WTC11 (cell line): ENCODE data around the gene UROC1. TPM values are rescaled to one million over a fixed set of nuclear protein-coding genes. Genes with fewer than 3 reads are reported as not detected.

Experiments
- ATAC-seq: fragments of 200-7000 bp; cut with Tn5 transposase; 2 replicates; pipeline ENCODE4 v1.10.0; 2021; ENCODE audit warnings: mild to moderate bottlenecking, moderate library complexity
- CTCF ChIA-PET: fragments of 300-600 bp; sonication (Branson Sonifier 250); formaldehyde crosslinking; loops from one replicate; lab custom pipeline; 2021; ENCODE audit warnings: antibody characterized with exemption; lab: Charles Lee
- POLR2A ChIA-PET: fragments of 350-600 bp; sonication (Branson Sonifier 250); formaldehyde crosslinking; loops from one replicate; lab custom pipeline; 2021; ENCODE audit warnings: antibody characterized with exemption; lab: Charles Lee
- DNase-seq: peaks from one replicate; pipeline ENCODE4 v3.0.0; 2021; ENCODE audit warnings: low spot score
- H3K27ac Mint-ChIP-seq: 2 replicates; pipeline ENCODE4 v1.8.0; 2021; ENCODE audit warnings: mixed read lengths
- H3K27me3 Mint-ChIP-seq: 2 replicates; pipeline ENCODE4 v1.8.0; 2021; ENCODE audit warnings: low read depth, mild to moderate bottlenecking, moderate library complexity, mixed read lengths
- H3K36me3 Mint-ChIP-seq: 2 replicates; pipeline ENCODE4 v1.8.0; 2021; ENCODE audit warnings: mixed read lengths
- H3K4me1 Mint-ChIP-seq: 2 replicates; pipeline ENCODE4 v1.8.0; 2022; ENCODE audit warnings: mixed read lengths
- H3K4me3 Mint-ChIP-seq: 2 replicates; pipeline ENCODE4 v1.8.0; 2021; ENCODE audit warnings: mild to moderate bottlenecking, moderate library complexity, mixed read lengths
- H3K9me3 Mint-ChIP-seq: 2 replicates; pipeline ENCODE4 v1.8.0; 2021; ENCODE audit warnings: mixed read lengths
- CDX4 ChIP-seq: fragments of 250-450 bp; sonication (Bioruptor Pico); IDR thresholded peaks from 2 replicates; pipeline ENCODE4 v1.9.0; 2021; ENCODE audit warnings: moderate library complexity, mild to moderate bottlenecking, inconsistent platforms, borderline replicate concordance
- CREB1 ChIP-seq: sonication (generic); formaldehyde crosslinking; IDR thresholded peaks from 2 replicates; pipeline ENCODE4 v1.8.0; 2023; ENCODE audit warnings: mild to moderate bottlenecking, missing genetic modification reagents
- ESRRA ChIP-seq: sonication (generic); formaldehyde crosslinking; IDR thresholded peaks from 2 replicates; pipeline ENCODE4 v1.8.1; 2022; ENCODE audit warnings: mild to moderate bottlenecking, missing genetic modification reagents, borderline replicate concordance
- FOXJ3 ChIP-seq: sonication (generic); formaldehyde crosslinking; IDR thresholded peaks from 2 replicates; pipeline ENCODE4 v1.9.0; 2021; ENCODE audit warnings: missing genetic modification reagents, mild to moderate bottlenecking, borderline replicate concordance
- HMGXB4 ChIP-seq: sonication (generic); formaldehyde crosslinking; IDR thresholded peaks from 2 replicates; pipeline ENCODE4 v1.8.1; 2023; ENCODE audit warnings: mild to moderate bottlenecking, moderate library complexity, missing genetic modification reagents
- NR3C1 ChIP-seq: sonication (generic); formaldehyde crosslinking; conservative IDR thresholded peaks from 2 replicates; pipeline ENCODE4 v1.8.1; 2023; ENCODE audit warnings: low read depth, mild to moderate bottlenecking, missing genetic modification reagents
- PRRX2 ChIP-seq: fragments of 250-450 bp; sonication (Bioruptor Pico); IDR thresholded peaks from 2 replicates; pipeline ENCODE4 v1.8.0; 2021; ENCODE audit warnings: mild to moderate bottlenecking
- STAT6 ChIP-seq: sonication (generic); formaldehyde crosslinking; conservative IDR thresholded peaks from 2 replicates; pipeline ENCODE4 v1.8.1; 2023; ENCODE audit warnings: mild to moderate bottlenecking, low read depth, missing genetic modification reagents, moderate library complexity
- ZBTB21 ChIP-seq: sonication (generic); formaldehyde crosslinking; IDR thresholded peaks from 2 replicates; pipeline ENCODE4 v1.8.1; 2023; ENCODE audit warnings: mild to moderate bottlenecking, missing genetic modification reagents, borderline replicate concordance
- ZNF232 ChIP-seq: sonication (generic); formaldehyde crosslinking; IDR thresholded peaks from 2 replicates; pipeline ENCODE4 v1.8.0; 2022; ENCODE audit warnings: mild to moderate bottlenecking, missing genetic modification reagents
- ZNF425 ChIP-seq: fragments of 250-450 bp; sonication (Bioruptor Pico); conservative IDR thresholded peaks from 2 replicates; pipeline ENCODE4 v1.9.0; 2021; ENCODE audit warnings: mild to moderate bottlenecking
- total RNA-seq: library from RNA; stranded (reverse); gene quantifications from 3 replicates; pipeline ENCODE4 v1.2.3, GENCODE V29; 2021
- TF ChIP-seq, protein P1 (sequence below): sonication (generic); formaldehyde crosslinking; IDR thresholded peaks from 2 replicates; pipeline ENCODE4 v1.8.1; 2023; ENCODE audit warnings: mild to moderate bottlenecking, missing genetic modification reagents, moderate library complexity
- TF ChIP-seq, protein P2 (sequence below): sonication (generic); formaldehyde crosslinking; IDR thresholded peaks from 2 replicates; pipeline ENCODE4 v1.8.1; 2022; ENCODE audit warnings: mild to moderate bottlenecking, missing genetic modification reagents, moderate library complexity, borderline replicate concordance
- TF ChIP-seq, protein P3 (sequence below): sonication (generic); formaldehyde crosslinking; IDR thresholded peaks from 2 replicates; pipeline ENCODE4 v1.8.1; 2022; ENCODE audit warnings: mild to moderate bottlenecking, moderate library complexity, missing genetic modification reagents
- TF ChIP-seq, protein P4 (sequence below): fragments of 250-450 bp; sonication (Bioruptor Pico); IDR thresholded peaks from 2 replicates; pipeline ENCODE4 v1.9.0; 2021; ENCODE audit warnings: mild to moderate bottlenecking
- TF ChIP-seq, protein P5 (sequence below): sonication (generic); formaldehyde crosslinking; IDR thresholded peaks from 2 replicates; pipeline ENCODE4 v1.8.1; 2022; ENCODE audit warnings: low read depth, mild to moderate bottlenecking, moderate library complexity, missing genetic modification reagents, borderline replicate concordance

The UROC1 gene
- total RNA-seq, 1 experiment from 2014 or later: not detected

DNA sequence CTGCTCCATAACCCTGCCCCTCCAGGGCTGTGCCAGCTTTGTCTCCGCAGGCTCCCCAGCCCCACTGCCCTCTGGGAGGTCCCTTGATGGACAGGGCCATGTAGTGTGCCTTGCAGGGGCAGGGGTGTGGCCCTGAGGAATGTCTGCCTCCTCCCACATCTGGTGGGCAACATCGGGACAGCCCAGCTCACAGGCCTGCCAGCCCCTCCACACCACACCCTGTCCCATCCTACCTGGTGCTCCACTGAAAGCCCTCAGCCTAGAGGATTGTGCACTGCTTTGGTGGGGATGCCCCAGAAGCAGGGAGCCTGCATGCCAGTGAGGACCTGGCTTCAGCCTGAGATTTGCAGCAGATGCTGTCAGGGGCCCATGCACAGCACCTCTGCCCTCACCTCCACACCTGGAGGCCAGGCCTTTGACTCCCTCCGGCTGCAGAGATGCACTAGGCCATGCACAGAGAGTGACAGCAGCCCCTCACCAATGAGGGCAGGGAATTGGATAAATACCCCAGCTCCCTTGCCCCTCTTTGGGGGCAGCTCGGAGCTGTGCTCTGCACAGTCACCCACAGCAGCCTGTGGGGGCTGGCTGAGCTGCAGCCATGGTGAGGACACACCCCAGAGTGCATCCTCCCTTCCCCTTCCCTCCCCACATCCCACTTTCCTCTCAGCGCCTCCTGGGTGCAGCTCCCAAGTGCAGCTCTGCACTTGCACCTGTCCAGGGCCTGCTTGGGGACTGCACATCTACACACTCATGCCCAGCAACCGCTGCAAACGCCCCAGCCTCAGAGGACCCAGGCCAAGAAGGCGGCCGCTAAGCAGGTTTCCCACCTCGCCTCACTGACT, 38.4 kb upstream of the UROC1 start:
- H3K36me3 Mint-ChIP-seq: no peaks in the 10 kb centered on the region
- H3K4me3 Mint-ChIP-seq: no peak overlapping the region
- no peaks in the 10 kb centered on the region for H3K9me3 Mint-ChIP-seq
- H3K27ac Mint-ChIP-seq: no peak overlapping the region
- POLR2A ChIA-PET: no interaction called here
- no peak for ATAC-seq
- no peak for DNase-seq
- peaks cover 5% of the 10 kb centered on the region; the same call in 1 of the 2 replicates for H3K4me1 Mint-ChIP-seq
- TF ChIP-seq HMGXB4 (CRISPR knock-in tag) (no peak), NR3C1 (CRISPR knock-in tag) (no peak), ZNF425 (no peak), ZBTB21 (no peak), FOXJ3 (CRISPR knock-in tag) (no peak), STAT6 (CRISPR knock-in tag) (no peak), ZNF232 (no peak), PRRX2 (no peak)
- CTCF ChIA-PET: no interaction called here
- H3K27me3 Mint-ChIP-seq: no peaks in the 10 kb centered on the region; the same call in 1 of the 2 replicates

- ChIA-PET CTCF (interaction anchor here (0.7 kb wide), 1 partner anchor 800 kb away, joined by 3 read pairs; no protein-coding TSS in a partner anchor), POLR2A (no interaction called here)
- no peak overlapping the region for H3K27ac Mint-ChIP-seq
- H3K36me3 Mint-ChIP-seq: no peaks in the 10 kb centered on the region
- no peak for ATAC-seq
- peaks cover 15% of the 10 kb centered on the region for H3K4me1 Mint-ChIP-seq
- no peaks in the 10 kb centered on the region for H3K9me3 Mint-ChIP-seq
- no peak overlapping the region for H3K4me3 Mint-ChIP-seq
- H3K27me3 Mint-ChIP-seq: no peaks in the 10 kb centered on the region; the same call in 1 of the 2 replicates
- DNase-seq: no peak
- TF ChIP-seq CDX4 (CRISPR knock-in tag) (no peak), CREB1 (no peak), ESRRA (CRISPR knock-in tag) (no peak)
- TF ChIP-seq, protein P1, sequence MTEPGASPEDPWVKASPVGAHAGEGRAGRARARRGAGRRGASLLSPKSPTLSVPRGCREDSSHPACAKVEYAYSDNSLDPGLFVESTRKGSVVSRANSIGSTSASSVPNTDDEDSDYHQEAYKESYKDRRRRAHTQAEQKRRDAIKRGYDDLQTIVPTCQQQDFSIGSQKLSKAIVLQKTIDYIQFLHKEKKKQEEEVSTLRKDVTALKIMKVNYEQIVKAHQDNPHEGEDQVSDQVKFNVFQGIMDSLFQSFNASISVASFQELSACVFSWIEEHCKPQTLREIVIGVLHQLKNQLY (CRISPR knock-in tag): no peak
- TF ChIP-seq, protein P2, sequence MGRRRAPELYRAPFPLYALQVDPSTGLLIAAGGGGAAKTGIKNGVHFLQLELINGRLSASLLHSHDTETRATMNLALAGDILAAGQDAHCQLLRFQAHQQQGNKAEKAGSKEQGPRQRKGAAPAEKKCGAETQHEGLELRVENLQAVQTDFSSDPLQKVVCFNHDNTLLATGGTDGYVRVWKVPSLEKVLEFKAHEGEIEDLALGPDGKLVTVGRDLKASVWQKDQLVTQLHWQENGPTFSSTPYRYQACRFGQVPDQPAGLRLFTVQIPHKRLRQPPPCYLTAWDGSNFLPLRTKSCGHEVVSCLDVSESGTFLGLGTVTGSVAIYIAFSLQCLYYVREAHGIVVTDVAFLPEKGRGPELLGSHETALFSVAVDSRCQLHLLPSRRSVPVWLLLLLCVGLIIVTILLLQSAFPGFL (CRISPR knock-in tag): no peak
- TF ChIP-seq, protein P3, sequence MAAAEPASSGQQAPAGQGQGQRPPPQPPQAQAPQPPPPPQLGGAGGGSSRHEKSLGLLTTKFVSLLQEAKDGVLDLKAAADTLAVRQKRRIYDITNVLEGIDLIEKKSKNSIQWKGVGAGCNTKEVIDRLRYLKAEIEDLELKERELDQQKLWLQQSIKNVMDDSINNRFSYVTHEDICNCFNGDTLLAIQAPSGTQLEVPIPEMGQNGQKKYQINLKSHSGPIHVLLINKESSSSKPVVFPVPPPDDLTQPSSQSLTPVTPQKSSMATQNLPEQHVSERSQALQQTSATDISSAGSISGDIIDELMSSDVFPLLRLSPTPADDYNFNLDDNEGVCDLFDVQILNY: no peak
- TF ChIP-seq, protein P4, sequence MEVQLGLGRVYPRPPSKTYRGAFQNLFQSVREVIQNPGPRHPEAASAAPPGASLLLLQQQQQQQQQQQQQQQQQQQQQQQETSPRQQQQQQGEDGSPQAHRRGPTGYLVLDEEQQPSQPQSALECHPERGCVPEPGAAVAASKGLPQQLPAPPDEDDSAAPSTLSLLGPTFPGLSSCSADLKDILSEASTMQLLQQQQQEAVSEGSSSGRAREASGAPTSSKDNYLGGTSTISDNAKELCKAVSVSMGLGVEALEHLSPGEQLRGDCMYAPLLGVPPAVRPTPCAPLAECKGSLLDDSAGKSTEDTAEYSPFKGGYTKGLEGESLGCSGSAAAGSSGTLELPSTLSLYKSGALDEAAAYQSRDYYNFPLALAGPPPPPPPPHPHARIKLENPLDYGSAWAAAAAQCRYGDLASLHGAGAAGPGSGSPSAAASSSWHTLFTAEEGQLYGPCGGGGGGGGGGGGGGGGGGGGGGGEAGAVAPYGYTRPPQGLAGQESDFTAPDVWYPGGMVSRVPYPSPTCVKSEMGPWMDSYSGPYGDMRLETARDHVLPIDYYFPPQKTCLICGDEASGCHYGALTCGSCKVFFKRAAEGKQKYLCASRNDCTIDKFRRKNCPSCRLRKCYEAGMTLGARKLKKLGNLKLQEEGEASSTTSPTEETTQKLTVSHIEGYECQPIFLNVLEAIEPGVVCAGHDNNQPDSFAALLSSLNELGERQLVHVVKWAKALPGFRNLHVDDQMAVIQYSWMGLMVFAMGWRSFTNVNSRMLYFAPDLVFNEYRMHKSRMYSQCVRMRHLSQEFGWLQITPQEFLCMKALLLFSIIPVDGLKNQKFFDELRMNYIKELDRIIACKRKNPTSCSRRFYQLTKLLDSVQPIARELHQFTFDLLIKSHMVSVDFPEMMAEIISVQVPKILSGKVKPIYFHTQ (CRISPR knock-in tag): no peak
- TF ChIP-seq, protein P5, sequence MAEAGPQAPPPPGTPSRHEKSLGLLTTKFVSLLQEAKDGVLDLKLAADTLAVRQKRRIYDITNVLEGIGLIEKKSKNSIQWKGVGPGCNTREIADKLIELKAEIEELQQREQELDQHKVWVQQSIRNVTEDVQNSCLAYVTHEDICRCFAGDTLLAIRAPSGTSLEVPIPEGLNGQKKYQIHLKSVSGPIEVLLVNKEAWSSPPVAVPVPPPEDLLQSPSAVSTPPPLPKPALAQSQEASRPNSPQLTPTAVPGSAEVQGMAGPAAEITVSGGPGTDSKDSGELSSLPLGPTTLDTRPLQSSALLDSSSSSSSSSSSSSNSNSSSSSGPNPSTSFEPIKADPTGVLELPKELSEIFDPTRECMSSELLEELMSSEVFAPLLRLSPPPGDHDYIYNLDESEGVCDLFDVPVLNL: no peak
Observed at GRCh38 chr3:126554560-126555525, 37.3 kb upstream of the UROC1 start.
